H1 (cell line): Measurements from ENCODE around the gene RRH. TPM values are rescaled to one million over a fixed set of nuclear protein-coding genes. Genes with fewer than 3 reads are reported as not detected.

Source experiments
- CTCF ChIA-PET: fragments of 300-600 bp; sonication (Branson Sonifier 250); formaldehyde crosslinking; loops from one replicate; lab custom pipeline; 2021; ENCODE audit not compliant: partially characterized antibody; lab: Charles Lee
- POLR2A ChIA-PET: fragments of 300-600 bp; sonication (Branson Sonifier 250); formaldehyde crosslinking; loops from one replicate; lab custom pipeline; 2021; ENCODE audit warnings: inconsistent platforms; ENCODE audit not compliant: partially characterized antibody; lab: Charles Lee
- DNase-seq, 2 experiments: peaks; one replicate each; pipeline versions ENCODE4 v3.0.0 to v3.0.0-alpha.2; 2010 to 2022; ENCODE audit warnings: low spot score in 2 of 2, low read depth in 1 of 2, mixed read lengths in 1 of 2
- FAIRE-seq: peaks from 2 replicates; lab custom pipeline; 2011; peaks lifted over from hg19 to GRCh38; lab: Jason Lieb, UNC
- H2AFZ ChIP-seq: 2 replicates; pipeline ENCODE4 v1.8.1; 2012; ENCODE audit warnings: low read length, inconsistent platforms
- H2AK5ac ChIP-seq: 2 replicates; pipeline ENCODE4 v1.6.1; 2013; ENCODE audit warnings: low read depth, low read length
- H2BK120ac ChIP-seq: replicated peaks from 2 replicates; pipeline ENCODE3; 2013; ENCODE audit warnings: low read depth, low read length, inconsistent platforms
- H2BK12ac ChIP-seq: 2 replicates; pipeline ENCODE4 v1.6.1; 2013; ENCODE audit warnings: low read depth, low read length
- H2BK15ac ChIP-seq: 2 replicates; pipeline ENCODE4 v1.6.1; 2013; ENCODE audit warnings: low read length
- H2BK20ac ChIP-seq: 2 replicates; pipeline ENCODE4 v1.6.1; 2013; ENCODE audit warnings: low read length
- H2BK5ac ChIP-seq: 2 replicates; pipeline ENCODE4 v1.6.1; 2013; ENCODE audit warnings: low read depth, low read length
- H3K14ac ChIP-seq: 2 replicates; pipeline ENCODE4 v1.6.1; 2013; ENCODE audit warnings: inconsistent platforms; ENCODE audit not compliant: insufficient read length
- H3K18ac ChIP-seq: 2 replicates; pipeline ENCODE4 v1.6.1; 2013; ENCODE audit warnings: low read length; ENCODE audit errors: extremely low read depth
- H3K23ac ChIP-seq: 2 replicates; pipeline ENCODE4 v1.6.1; 2013; ENCODE audit warnings: inconsistent platforms; ENCODE audit not compliant: insufficient read length
- H3K23me2 ChIP-seq: 2 replicates; pipeline ENCODE4 v1.6.1; 2013; ENCODE audit warnings: low read depth, low read length
- H3K27ac ChIP-seq: 2 replicates; pipeline ENCODE4 v1.6.1; 2011; ENCODE audit warnings: low read depth, low read length, inconsistent platforms
- H3K27me3 ChIP-seq, 4 experiments: replicated peaks in 1 of 4; 1 replicate in 1 of 4; 2 replicates in 3 of 4; pipeline versions ENCODE4 v1.6.1 to v1.8.1; 2011 to 2013; ENCODE audit warnings: low read length in 3 of 4, mild to moderate bottlenecking in 3 of 4, inconsistent platforms in 2 of 4, mixed read lengths in 2 of 4, moderate library complexity in 1 of 4; ENCODE audit not compliant: control insufficient read depth in 3 of 4, insufficient read depth in 3 of 4; ENCODE audit errors: extremely low read depth in 1 of 4
- H3K36me3 ChIP-seq, 4 experiments: 2 replicates each; pipeline versions ENCODE4 v1.6.1 to v1.8.1; 2011 to 2013; ENCODE audit warnings: mild to moderate bottlenecking in 4 of 4, low read length in 3 of 4, moderate library complexity in 2 of 4, control low read depth in 1 of 4, inconsistent platforms in 1 of 4; ENCODE audit not compliant: insufficient read depth in 4 of 4, control insufficient read depth in 2 of 4
- H3K4ac ChIP-seq: replicated peaks from 2 replicates; pipeline ENCODE3; 2013; ENCODE audit warnings: low read length, low read depth, mixed read lengths, inconsistent platforms; ENCODE audit not compliant: insufficient read length
- H3K4me1 ChIP-seq, 4 experiments: replicated peaks in 1 of 4; 1 replicate in 1 of 4; 2 replicates in 3 of 4; pipeline versions ENCODE4 v1.6.1 to v1.8.1; 2011 to 2013; ENCODE audit warnings: low read length in 3 of 4, inconsistent platforms in 2 of 4, mixed read lengths in 1 of 4; ENCODE audit not compliant: insufficient read depth in 4 of 4, control insufficient read depth in 3 of 4
- H3K4me2 ChIP-seq, 2 experiments: 2 replicates each; pipeline versions ENCODE4 v1.6.1 to v1.8.1; 2011 to 2013; ENCODE audit warnings: low read depth in 2 of 2, low read length in 2 of 2, control low read depth in 1 of 2, inconsistent platforms in 1 of 2, mild to moderate bottlenecking in 1 of 2; ENCODE audit not compliant: insufficient read depth in 1 of 2
- H3K4me3 ChIP-seq, 4 experiments: fragments of 200-600, 300-600 bp in 1 of 4; sonication (generic), shearing (Covaris generic), sonication (Bioruptor Twin) in 1 of 4; 2 replicates each; pipeline versions ENCODE4 v1.5.1 to v1.8.1; 2011 to 2016; ENCODE audit warnings: low read length in 4 of 4, low read depth in 3 of 4, control low read depth in 2 of 4, inconsistent platforms in 2 of 4, mild to moderate bottlenecking in 2 of 4, mixed read lengths in 1 of 4, moderate library complexity in 1 of 4; ENCODE audit not compliant: insufficient read depth in 2 of 4; ENCODE audit errors: extremely low read depth in 1 of 4
- H3K56ac ChIP-seq: replicated peaks from 2 replicates; pipeline ENCODE3; 2013; ENCODE audit warnings: low read depth, mild to moderate bottlenecking, mixed read lengths, low read length, inconsistent platforms; ENCODE audit not compliant: insufficient read length
- H3K79me1 ChIP-seq: 2 replicates; pipeline ENCODE4 v1.6.1; 2013; ENCODE audit warnings: low read depth, low read length, control low read depth
- H3K79me2 ChIP-seq, 2 experiments: 2 replicates each; pipeline versions ENCODE4 v1.6.1 to v1.8.1; 2012 to 2013; ENCODE audit warnings: low read length in 2 of 2, mild to moderate bottlenecking in 2 of 2, inconsistent platforms in 1 of 2; ENCODE audit not compliant: insufficient read depth in 2 of 2, control insufficient read depth in 1 of 2
- H3K9ac ChIP-seq, 4 experiments: replicated peaks in 1 of 4; 1 replicate in 1 of 4; 2 replicates in 3 of 4; pipeline versions ENCODE4 v1.6.1 to v1.8.1; 2011 to 2013; ENCODE audit warnings: low read depth in 3 of 4, low read length in 3 of 4, control low read depth in 2 of 4, mild to moderate bottlenecking in 2 of 4, moderate library complexity in 2 of 4, inconsistent platforms in 1 of 4; ENCODE audit errors: extremely low read depth in 1 of 4
- H3K9me3 ChIP-seq, 2 experiments: 2 replicates each; pipeline versions ENCODE4 v1.6.1 to v1.8.1; 2012 to 2013; ENCODE audit warnings: mild to moderate bottlenecking in 2 of 2, moderate library complexity in 2 of 2, control low read depth in 1 of 2, inconsistent platforms in 1 of 2, low read depth in 1 of 2, low read length in 1 of 2, mixed read lengths in 1 of 2; ENCODE audit not compliant: insufficient read depth in 2 of 2
- H4K20me1 ChIP-seq, 2 experiments: replicated peaks in 1 of 2; 2 replicates each; pipeline versions ENCODE3 to v1.8.1; 2011 to 2013; ENCODE audit warnings: inconsistent platforms in 2 of 2, low read length in 2 of 2, mild to moderate bottlenecking in 1 of 2; ENCODE audit not compliant: insufficient read depth in 2 of 2, control insufficient read depth in 1 of 2
- H4K5ac ChIP-seq: 2 replicates; pipeline ENCODE4 v1.6.1; 2013; ENCODE audit warnings: low read length, low read depth, mixed read lengths, inconsistent platforms; ENCODE audit not compliant: insufficient read length
- H4K8ac ChIP-seq: 2 replicates; pipeline ENCODE4 v1.8.0; 2013; ENCODE audit warnings: mild to moderate bottlenecking, moderate library complexity, low read length, inconsistent platforms; ENCODE audit not compliant: insufficient read depth; ENCODE audit errors: extremely low read depth
- H4K91ac ChIP-seq: replicated peaks from 2 replicates; pipeline ENCODE3; 2013; ENCODE audit warnings: low read length, mixed read lengths, inconsistent platforms; ENCODE audit not compliant: insufficient read length
- CBX8 ChIP-seq: fragments of 300-800, 300-1000 bp; sonication (generic); IDR thresholded peaks from 2 replicates; pipeline ENCODE4 v1.7.1; 2016; ENCODE audit warnings: low read depth, low read length, borderline replicate concordance
- CEBPB ChIP-seq: IDR thresholded peaks from 2 replicates; pipeline ENCODE4 v1.6.1; 2012; ENCODE audit warnings: low read depth, low read length
- WGBS, 2 experiments: shearing (Covaris generic) in 1 of 2; methylation state at CpG; one replicate each; pipeline versions ENCODE4 v1.1.6 to v1.1.7; 2013 to 2015; ENCODE audit warnings: low lambda C conversion rate in 2 of 2, mixed read lengths in 2 of 2, inconsistent platforms in 1 of 2, low coverage in 1 of 2, missing lambda C conversion rate in 1 of 2; ENCODE audit not compliant: insufficient replicate concordance in 2 of 2, insufficient coverage in 1 of 2, insufficient read length in 1 of 2; ENCODE audit errors: extremely low coverage in 1 of 2, missing lambda C conversion rate in 1 of 2; 5-methylcytosine and 5-hydroxymethylcytosine counted together
- polyA plus RNA-seq, 7 experiments: library from polyadenylated mRNA; depleted of rRNA in 3 of 7; stranded (reverse) in 5 of 7; unstranded in 2 of 7; fragments of >200 nt in 5 of 7; fragments of 200-250 nt in 2 of 7; gene quantifications; 1 replicate in 5 of 7; 2 replicates in 1 of 7; 4 replicates in 1 of 7; pipeline versions ENCODE4 v1.2.1 to v1.2.3, GENCODE V29; 2011 to 2013; ENCODE audit warnings: missing spikeins in 2 of 7, mixed read lengths in 2 of 7
- total RNA-seq: library from RNA; stranded (reverse); fragmentation: NEBNext Ultra II Directional; extraction: Animal tissue kit (Norgen Biotek cat#: 25700); gene quantifications from 2 replicates; pipeline ENCODE4 v1.2.1, GENCODE V29; 2021

Gene RRH
- total and polyA plus RNA-seq, 2 of the 8 experiments (the other 6 are each of a cell fraction or from before 2014, with no cell fraction given), result 0.38 TPM; not detected in 1

DNA sequence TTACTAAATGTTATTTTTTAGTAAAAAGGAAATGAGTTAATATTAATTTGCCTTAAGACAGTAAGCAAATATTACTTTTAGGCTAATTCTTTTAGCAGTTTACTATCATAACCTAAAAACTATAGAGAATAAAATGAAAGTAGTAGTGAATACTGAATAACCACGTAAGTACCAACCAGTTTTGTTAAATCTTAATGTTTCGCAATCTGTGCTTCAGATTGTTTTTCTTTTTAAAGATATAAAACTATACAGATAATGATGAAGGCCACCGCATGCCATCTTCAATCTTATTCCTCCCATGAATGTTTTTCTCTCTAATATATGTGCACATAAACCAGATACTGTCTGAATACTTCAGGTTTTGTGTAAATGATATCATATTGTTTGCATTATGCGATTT lies 6.0 kb downstream of the RRH start:
- TF ChIP-seq CEBPB, result peak; percentile 51; the same call in 1 of the 2 replicates
- no peak for TF ChIP-seq CBX8
- TF ChIP-seq, all 59 proteins: peak for 1
- H3K14ac ChIP-seq, result no peak overlapping the region
- no peak overlapping the region for H2BK5ac ChIP-seq
- H2BK20ac ChIP-seq, result no peak overlapping the region
- no peak overlapping the region for H2AK5ac ChIP-seq
- no peaks in the 10 kb centered on the region for H4K20me1 ChIP-seq
- H3K79me1 ChIP-seq, result no peaks in the 10 kb centered on the region
- DNase-seq (no peak), FAIRE-seq (no peak)
- H4K91ac ChIP-seq, result no peak overlapping the region
- no peak overlapping the region for H3K4me3 ChIP-seq
- no peak overlapping the region for H3K56ac ChIP-seq
- no peak overlapping the region for H3K27ac ChIP-seq
- 92% methylated on average over 4 of the region's 4 CpGs; no CpG with 5 or more reads in 1 of the 2 experiments for WGBS, 2 experiments
- H3K18ac ChIP-seq, result no peak overlapping the region
- H3K79me2 ChIP-seq, result no peaks in the 10 kb centered on the region
- H3K4me2 ChIP-seq, result no peak overlapping the region
- H2AFZ ChIP-seq, result no peak overlapping the region
- no peak overlapping the region for H3K4ac ChIP-seq
- H3K4me1 ChIP-seq, result no peaks in the 10 kb centered on the region
- no peak overlapping the region for H2BK15ac ChIP-seq
- H4K5ac ChIP-seq, result no peak overlapping the region
- H3K27me3 ChIP-seq, result no peaks in the 10 kb centered on the region
- CTCF ChIA-PET, result no interaction called here
- no peak overlapping the region for H2BK12ac ChIP-seq
- H3K23me2 ChIP-seq, result no peaks in the 10 kb centered on the region; the same call in 1 of the 2 replicates
- POLR2A ChIA-PET, result interaction anchor here (1.8 kb wide), 1 partner anchor 11 kb away, joined by 8 read pairs; no protein-coding TSS in a partner anchor
- no peak overlapping the region for H3K23ac ChIP-seq
- H3K36me3 ChIP-seq, result no peaks in the 10 kb centered on the region; a peak in 1 of 8 replicates
- H2BK120ac ChIP-seq, result no peak overlapping the region
- no peaks in the 10 kb centered on the region for H3K9me3 ChIP-seq
- no peak overlapping the region for H3K9ac ChIP-seq
- no peak overlapping the region for H4K8ac ChIP-seq
